Measurements from ENCODE around the gene NAMPT.

Gene NAMPT

DNA sequence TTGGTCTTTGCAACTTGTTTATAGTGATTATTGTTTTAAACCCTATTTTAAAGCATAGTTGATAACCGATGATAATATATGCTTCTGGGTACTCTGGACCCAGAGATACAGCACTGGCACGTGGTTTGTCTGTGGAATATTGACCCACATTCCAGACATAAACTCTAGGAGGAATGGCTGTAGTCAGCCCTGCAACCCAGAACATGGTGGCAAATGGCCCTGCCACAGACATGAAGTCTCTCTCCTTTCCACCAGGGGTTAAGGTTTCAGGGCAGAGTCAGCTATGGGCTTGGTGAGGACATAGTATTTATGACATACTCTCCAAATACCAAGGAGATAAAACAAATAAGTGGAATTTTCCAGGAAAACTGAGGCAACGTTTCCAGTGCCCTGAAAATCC is 83.6 kb downstream of the NAMPT start:
- TF ChIP-seq, protein P1, sequence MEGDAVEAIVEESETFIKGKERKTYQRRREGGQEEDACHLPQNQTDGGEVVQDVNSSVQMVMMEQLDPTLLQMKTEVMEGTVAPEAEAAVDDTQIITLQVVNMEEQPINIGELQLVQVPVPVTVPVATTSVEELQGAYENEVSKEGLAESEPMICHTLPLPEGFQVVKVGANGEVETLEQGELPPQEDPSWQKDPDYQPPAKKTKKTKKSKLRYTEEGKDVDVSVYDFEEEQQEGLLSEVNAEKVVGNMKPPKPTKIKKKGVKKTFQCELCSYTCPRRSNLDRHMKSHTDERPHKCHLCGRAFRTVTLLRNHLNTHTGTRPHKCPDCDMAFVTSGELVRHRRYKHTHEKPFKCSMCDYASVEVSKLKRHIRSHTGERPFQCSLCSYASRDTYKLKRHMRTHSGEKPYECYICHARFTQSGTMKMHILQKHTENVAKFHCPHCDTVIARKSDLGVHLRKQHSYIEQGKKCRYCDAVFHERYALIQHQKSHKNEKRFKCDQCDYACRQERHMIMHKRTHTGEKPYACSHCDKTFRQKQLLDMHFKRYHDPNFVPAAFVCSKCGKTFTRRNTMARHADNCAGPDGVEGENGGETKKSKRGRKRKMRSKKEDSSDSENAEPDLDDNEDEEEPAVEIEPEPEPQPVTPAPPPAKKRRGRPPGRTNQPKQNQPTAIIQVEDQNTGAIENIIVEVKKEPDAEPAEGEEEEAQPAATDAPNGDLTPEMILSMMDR (IDR thresholded peaks at IDR 0.05): no peak
- no peak for TF ChIP-seq ZFX (IDR thresholded peaks at IDR 0.05; ENCODE audit: borderline replicate concordance)
- H3K27ac ChIP-seq: no peak overlapping the region

DNA sequence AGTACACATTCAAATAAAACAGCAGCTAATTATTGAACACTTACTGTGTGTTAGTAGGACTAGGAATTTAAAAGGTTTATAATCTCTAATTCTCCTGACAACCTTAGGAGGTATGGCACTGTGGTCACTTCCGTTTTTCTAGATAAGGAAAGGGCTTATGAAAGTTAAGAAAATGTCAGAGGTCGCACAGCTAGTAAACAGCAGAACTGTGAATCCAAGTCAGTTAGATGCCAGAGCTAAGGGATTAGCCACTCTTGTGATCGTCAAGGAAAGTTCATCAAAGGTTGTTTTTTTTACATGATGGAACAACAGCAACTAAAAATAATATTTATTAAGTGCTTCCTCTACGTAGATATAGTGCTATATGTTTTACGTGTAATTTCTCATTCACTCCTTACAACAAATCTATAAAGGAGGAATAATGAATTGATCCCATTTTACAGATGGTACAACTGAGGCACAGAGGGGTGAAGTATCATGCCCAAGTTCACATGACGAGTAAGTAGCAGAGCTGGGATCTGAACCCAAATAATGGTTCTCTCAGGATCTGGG is 84.9 kb downstream of the NAMPT start:
- TF ChIP-seq ZFX (IDR thresholded peaks at IDR 0.05; ENCODE audit: borderline replicate concordance): no peak
- TF ChIP-seq, protein P1 (IDR thresholded peaks at IDR 0.05): no peak
- no peak overlapping the region for H3K27ac ChIP-seq

DNA sequence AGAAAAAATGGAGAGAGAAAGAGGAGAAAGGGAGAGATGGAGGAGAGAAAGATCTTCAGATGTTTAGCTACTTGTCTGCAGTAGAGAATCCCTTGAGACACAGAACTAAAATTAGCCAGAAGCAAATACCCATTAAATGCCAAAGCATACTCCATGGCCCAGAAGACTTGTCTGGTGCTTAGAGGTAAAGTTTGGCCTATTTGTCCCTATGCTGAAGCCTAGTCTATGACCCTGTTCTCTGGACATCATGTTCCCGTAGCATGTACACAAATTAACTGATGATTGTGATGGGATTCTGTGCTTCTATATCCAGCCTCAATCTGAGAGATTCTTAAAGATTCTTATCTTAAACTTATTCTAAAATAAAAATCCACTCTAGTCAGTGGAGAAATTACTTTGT is 85.8 kb downstream of the NAMPT start:
- no peak overlapping the region for H3K27ac ChIP-seq
- TF ChIP-seq, protein P1 (IDR thresholded peaks at IDR 0.05): no peak
- no peak for TF ChIP-seq ZFX (IDR thresholded peaks at IDR 0.05; ENCODE audit: borderline replicate concordance)
